ENCODE results near the gene NR2F1-AS1. TPM values are rescaled to one million over a fixed set of nuclear protein-coding genes. Genes with fewer than 3 reads are reported as not detected.
A peak's percentile ranks its signal among the peaks of the same experiment; 100 is the strongest.

The NR2F1-AS1 gene
- total RNA-seq, 4 donors from 2014 or later = 0.13 to 0.85 TPM; not detected in 2

- DNase-seq (no peak), ATAC-seq (no peak)
- in situ Hi-C loops (cut with MboI; ENCODE audit: low sequenced_read_pairs in 4 of 4) = loop anchor here in 2 of 4 donors (25.0 kb wide), 2 partner anchors 303 to 503 kb away; a partner anchor contains a TSS
- H3K9me3 ChIP-seq = no peaks in the 10 kb centered on the region
- no peak overlapping the region for H3K4me3 ChIP-seq
- H3K4me1 ChIP-seq = peaks cover 4 to 10% of the 10 kb centered on the region in 2 donors
- no peaks in the 10 kb centered on the region for H3K36me3 ChIP-seq
- intact Hi-C loops (cut with DNase I; ENCODE audit: low total_unique reads) = no loop called here
- TF ChIP-seq POLR2A (IDR thresholded peaks at IDR 0.05) = no peak
- no peak for TF ChIP-seq CTCF (IDR thresholded peaks at IDR 0.05 in 4 of 5, conservative IDR thresholded peaks at IDR 0.05 in 1 of 5)
- peaks cover 96 to 100% (median 100%) of the 10 kb centered on the region in 3 donors for H3K27me3 ChIP-seq
- no peak overlapping the region for H3K27ac ChIP-seq
These were observed 27.8 kb upstream of the NR2F1-AS1 start for GRCh38 chr5:93608855-93609254.

- Histone ChIP-seq H3K4me1 (peaks cover 4 to 10% of the 10 kb centered on the region in 2 donors), H3K27me3 (peaks cover 96 to 100% (median 100%) of the 10 kb centered on the region in 3 donors), H3K36me3 (no peaks in the 10 kb centered on the region), H3K9me3 (no peaks in the 10 kb centered on the region), H3K27ac (no peak overlapping the region), H3K4me3 (peak overlapping the region in 2 of 4 donors; percentile 15 to 29)
- ATAC-seq (peak in 1 of 2 donors; percentile 41), DNase-seq (no peak)
- in situ Hi-C loops (cut with MboI; ENCODE audit: low sequenced_read_pairs in 4 of 4) (loop anchor here in 2 of 4 donors (25.0 kb wide), 2 partner anchors 305 to 505 kb away; a partner anchor contains a TSS), intact Hi-C loops (cut with DNase I; ENCODE audit: low total_unique reads) (no loop called here)
- TF ChIP-seq POLR2A (IDR thresholded peaks at IDR 0.05) (no peak), CTCF (IDR thresholded peaks at IDR 0.05 in 4 of 5, conservative IDR thresholded peaks at IDR 0.05 in 1 of 5) (peak in 2 of 5 experiments; percentile 17 to 45)
These were observed 26.6 kb upstream of the NR2F1-AS1 start for GRCh38 chr5:93607367-93608258.

GRCh38 chr5:93606382-93606752 lies 25.3 kb upstream of the NR2F1-AS1 start:
- Histone ChIP-seq H3K27ac (no peak overlapping the region), H3K9me3 (no peaks in the 10 kb centered on the region), H3K27me3 (peaks cover 99 to 100% (median 100%) of the 10 kb centered on the region in 3 donors), H3K4me1 (peaks cover 4 to 10% of the 10 kb centered on the region in 2 donors), H3K36me3 (no peaks in the 10 kb centered on the region), H3K4me3 (no peak overlapping the region)
- ATAC-seq (no peak), DNase-seq (no peak)
- TF ChIP-seq POLR2A (IDR thresholded peaks at IDR 0.05) = no peak
- no peak for TF ChIP-seq CTCF (IDR thresholded peaks at IDR 0.05 in 4 of 5, conservative IDR thresholded peaks at IDR 0.05 in 1 of 5)
- intact Hi-C loops (cut with DNase I; ENCODE audit: low total_unique reads) (no loop called here), in situ Hi-C loops (cut with MboI; ENCODE audit: low sequenced_read_pairs in 4 of 4) (loop anchor here in 2 of 4 donors (25.0 kb wide), 2 partner anchors 306 to 506 kb away; a partner anchor contains a TSS)

GRCh38 chr5:93604644-93605515 lies 23.9 kb upstream of the NR2F1-AS1 start:
- DNase-seq = no peak
- H3K36me3 ChIP-seq = no peaks in the 10 kb centered on the region
- in situ Hi-C loops (cut with MboI; ENCODE audit: low sequenced_read_pairs in 4 of 4) (loop anchor here in 2 of 4 donors (25.0 kb wide), 2 partner anchors 307 to 507 kb away; a partner anchor contains a TSS), intact Hi-C loops (cut with DNase I; ENCODE audit: low total_unique reads) (no loop called here)
- no peaks in the 10 kb centered on the region for H3K9me3 ChIP-seq
- ATAC-seq = no peak
- H3K27me3 ChIP-seq = peaks cover 100% of the 10 kb centered on the region in 3 donors
- TF ChIP-seq CTCF (IDR thresholded peaks at IDR 0.05 in 4 of 5, conservative IDR thresholded peaks at IDR 0.05 in 1 of 5) (no peak), POLR2A (IDR thresholded peaks at IDR 0.05) (no peak)
- no peak overlapping the region for H3K27ac ChIP-seq
- H3K4me1 ChIP-seq = peaks cover 4 to 10% of the 10 kb centered on the region in 2 donors
- no peak overlapping the region for H3K4me3 ChIP-seq

Measured in gastrocnemius medialis (tissue), 4 donors.